OCI-LY3 (cell line): Measurements from ENCODE around the gene RUBCN.

Experiments
- EZH2phosphoT487 ChIP-seq: fragments of 200-600 bp; shearing (Covaris generic); IDR thresholded peaks from 2 replicates; pipeline ENCODE4 v1.6.1; 2018; ENCODE audit warnings: antibody characterized with exemption, mixed run types, low read depth
- TF ChIP-seq, protein P1 (sequence below): fragments of 200-600, 300-600 bp; sonication (generic); IDR thresholded peaks from 2 replicates; pipeline ENCODE4 v1.5.1; 2014; ENCODE audit warnings: antibody characterized with exemption, low read length, low read depth

DNA sequence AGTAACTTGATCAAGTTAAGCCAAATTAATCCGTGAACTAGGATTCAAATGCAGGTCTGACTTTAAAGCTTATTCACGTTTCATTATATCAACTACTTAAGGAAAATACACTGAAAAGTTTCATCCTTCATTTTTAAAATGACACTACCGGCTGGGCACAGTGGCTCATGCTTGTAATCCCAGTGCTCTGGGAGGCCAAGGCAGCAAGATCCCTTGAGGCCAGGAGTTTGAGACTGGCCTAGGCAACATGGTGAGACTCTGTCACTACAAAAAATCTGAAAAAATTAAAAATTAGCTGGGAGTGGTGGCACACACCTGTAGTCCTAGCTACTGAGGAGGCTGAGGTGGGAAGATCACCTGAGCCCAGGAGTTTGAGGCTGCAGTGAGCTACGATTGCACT is 3.7 kb downstream of the RUBCN start:
- TF ChIP-seq, protein P1, sequence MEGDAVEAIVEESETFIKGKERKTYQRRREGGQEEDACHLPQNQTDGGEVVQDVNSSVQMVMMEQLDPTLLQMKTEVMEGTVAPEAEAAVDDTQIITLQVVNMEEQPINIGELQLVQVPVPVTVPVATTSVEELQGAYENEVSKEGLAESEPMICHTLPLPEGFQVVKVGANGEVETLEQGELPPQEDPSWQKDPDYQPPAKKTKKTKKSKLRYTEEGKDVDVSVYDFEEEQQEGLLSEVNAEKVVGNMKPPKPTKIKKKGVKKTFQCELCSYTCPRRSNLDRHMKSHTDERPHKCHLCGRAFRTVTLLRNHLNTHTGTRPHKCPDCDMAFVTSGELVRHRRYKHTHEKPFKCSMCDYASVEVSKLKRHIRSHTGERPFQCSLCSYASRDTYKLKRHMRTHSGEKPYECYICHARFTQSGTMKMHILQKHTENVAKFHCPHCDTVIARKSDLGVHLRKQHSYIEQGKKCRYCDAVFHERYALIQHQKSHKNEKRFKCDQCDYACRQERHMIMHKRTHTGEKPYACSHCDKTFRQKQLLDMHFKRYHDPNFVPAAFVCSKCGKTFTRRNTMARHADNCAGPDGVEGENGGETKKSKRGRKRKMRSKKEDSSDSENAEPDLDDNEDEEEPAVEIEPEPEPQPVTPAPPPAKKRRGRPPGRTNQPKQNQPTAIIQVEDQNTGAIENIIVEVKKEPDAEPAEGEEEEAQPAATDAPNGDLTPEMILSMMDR, result no peak
- no peak for TF ChIP-seq EZH2phosphoT487
